ENCODE results near the gene BRI3BP. TPM values are rescaled to one million over a fixed set of nuclear protein-coding genes. Genes with fewer than 3 reads are reported as not detected.
A peak's percentile ranks its signal among the peaks of the same experiment; 100 is the strongest.

The BRI3BP gene
- total and polyA plus RNA-seq, 9 of the 15 experiments (the other 6 are each of a cell fraction or from before 2014, with no cell fraction given) = 12.3 to 25.0 (median 16.6) TPM

- no peak for DNase-seq (ENCODE audit: extremely low read depth in 1 of 4, low spot score in 3 of 4)
- no TSS peak for BruUV-seq (replicated peaks)
- no peak for FAIRE-seq
- Histone ChIP-seq H2AFZ (ENCODE audit: low read depth, low read length) (no peak overlapping the region), H3K4me2 (ENCODE audit: insufficient read depth, low read length) (no peak overlapping the region), H3K27ac (ENCODE audit: extremely low read depth, low read depth, low read length) (no peak overlapping the region), H3K36me3 (ENCODE audit: control insufficient read depth, insufficient read depth, low read length) (peaks cover 31% of the 10 kb centered on the region; the same call in 1 of the 3 replicates), H3K4me3 (no peak overlapping the region), H3K9ac (ENCODE audit: insufficient read depth in 1 of 2, low read depth in 2 of 2, low read length in 2 of 2) (no peak overlapping the region), H3K9me1 (ENCODE audit: control insufficient read depth, insufficient read depth, low read length) (no peaks in the 10 kb centered on the region), H3K27me3 (ENCODE audit: control insufficient read depth in 2 of 2, insufficient read depth in 2 of 2, low read length in 2 of 2) (no peaks in the 10 kb centered on the region), H3K9me3 (replicated peaks; ENCODE audit: control insufficient read depth, insufficient read depth, low read depth, low read length) (no peaks in the 10 kb centered on the region), H4K20me1 (replicated peaks; ENCODE audit: control insufficient read depth, insufficient read depth, low read length) (no peaks in the 10 kb centered on the region), H3K4me1 (replicated peaks in 1 of 2; ENCODE audit: control insufficient read depth in 2 of 2, insufficient read depth in 2 of 2, low read length in 2 of 2) (peaks cover 11 to 16% of the 10 kb centered on the region in 2 experiments), H3K79me2 (ENCODE audit: control insufficient read depth, insufficient read depth, low read length) (peaks cover 85% of the 10 kb centered on the region)
- intact Hi-C loops (cut with micrococcal nuclease) = no loop called here
- TF ChIP-seq ZNF121 (CRISPR knock-in tag; conservative IDR thresholded peaks at IDR 0.05) (peak; percentile 70), ZFP1 (CRISPR knock-in tag; IDR thresholded peaks at IDR 0.05) (no peak), XRCC4 (IDR thresholded peaks at IDR 0.05; ENCODE audit: extremely low read depth, insufficient read depth, insufficient read length) (no peak), SLC30A9 (CRISPR knock-in tag; IDR thresholded peaks at IDR 0.05) (no peak), HMGXB4 (CRISPR knock-in tag; IDR thresholded peaks at IDR 0.05) (no peak), NCOR1 (IDR thresholded peaks at IDR 0.05) (no peak), ZNF764 (CRISPR knock-in tag; IDR thresholded peaks at IDR 0.05; ENCODE audit: low read depth) (no peak)
- in situ Hi-C loops (cut with MboI) = no loop called here
- WGBS (ENCODE audit: insufficient coverage, low coverage, missing lambda C conversion rate) = 92% methylated on average over 4 of the region's 4 CpGs
- POLR2A ChIA-PET = interaction anchor here (0.6 to 1.2 kb wide), 2 partner anchors 51 to 81 kb away, joined by 3 to 4 read pairs; no protein-coding TSS in a partner anchor
- ATAC-seq = no peak
- CTCF ChIA-PET (ENCODE audit: low intra/inter-chr PET ratio) = no interaction called here
Measured at GRCh38 chr12:124998705-124999104, 5.3 kb downstream of the BRI3BP start.
